SU-DHL-6 (cell line): Measurements from ENCODE around the gene KAZN.

ENCODE experiments used
- H2AFZ ChIP-seq: fragments of 200-600 bp; sonication (generic); 2 replicates; pipeline ENCODE4 v1.6.1; 2014; ENCODE audit warnings: low read depth, mild to moderate bottlenecking, moderate library complexity, mixed read lengths, antibody characterized with exemption, low read length; ENCODE audit not compliant: severe bottlenecking
- H3F3A ChIP-seq: fragments of 200-600 bp; shearing (Covaris generic); 2 replicates; pipeline ENCODE4 v1.6.0; 2016; ENCODE audit warnings: antibody characterized with exemption, mild to moderate bottlenecking; ENCODE audit not compliant: insufficient read depth
- H3K27ac ChIP-seq: fragments of 200-600 bp; sonication (generic); 2 replicates; pipeline ENCODE4 v1.5.1; 2016; ENCODE audit warnings: low read depth, mild to moderate bottlenecking, low read length, moderate library complexity, mixed read lengths
- H3K27me3 ChIP-seq: fragments of 200-600 bp; sonication (generic), shearing (Covaris generic); 2 replicates; pipeline ENCODE4 v1.6.0; 2014; ENCODE audit warnings: mild to moderate bottlenecking, low read length
- H3K36me3 ChIP-seq: fragments of 200-600 bp; sonication (generic); 2 replicates; pipeline ENCODE4 v1.6.1; 2014; ENCODE audit warnings: mild to moderate bottlenecking, low read length, mixed read lengths
- H3K4me2 ChIP-seq: fragments of 300-600, 200-600 bp; shearing (Covaris generic), sonication (generic); 2 replicates; pipeline ENCODE4 v1.6.0; 2014; ENCODE audit warnings: low read length, low read depth, mild to moderate bottlenecking; ENCODE audit not compliant: poor library complexity, severe bottlenecking
- H3K4me3 ChIP-seq: fragments of 200-600 bp; sonication (generic); 2 replicates; pipeline ENCODE4 v1.5.1; 2014; ENCODE audit warnings: antibody characterized with exemption, low read length, mild to moderate bottlenecking, mixed read lengths; ENCODE audit not compliant: insufficient read depth, poor library complexity, severe bottlenecking
- H3K79me2 ChIP-seq: fragments of 200-600 bp; sonication (generic); 2 replicates; pipeline ENCODE4 v1.6.1; 2014; ENCODE audit warnings: mild to moderate bottlenecking, low read length, moderate library complexity; ENCODE audit not compliant: insufficient read depth
- H3K9ac ChIP-seq: fragments of 200-600 bp; sonication (generic); 2 replicates; pipeline ENCODE4 v1.7.0; 2014; ENCODE audit warnings: mild to moderate bottlenecking, low read length
- H3K9me2 ChIP-seq: fragments of 200-600 bp; sonication (generic); replicated peaks from 2 replicates; pipeline ENCODE4 v1.6.1; 2014; ENCODE audit warnings: low read length; ENCODE audit not compliant: insufficient read depth
- H3K9me3 ChIP-seq: fragments of 200-600 bp; sonication (generic); 2 replicates; pipeline ENCODE4 v1.6.1; 2014; ENCODE audit warnings: low read length, mixed read lengths; ENCODE audit not compliant: insufficient read depth
- H4K20me1 ChIP-seq: fragments of 200-600 bp; sonication (generic); 2 replicates; pipeline ENCODE4 v1.6.1; 2014; ENCODE audit warnings: low read depth, mild to moderate bottlenecking, antibody characterized with exemption, low read length, moderate library complexity, mixed read lengths
- CTCF ChIP-seq: fragments of 200-600 bp; sonication (generic); IDR thresholded peaks from one replicate; pipeline ENCODE4 v1.5.1; 2017; ENCODE audit warnings: antibody characterized with exemption, mild to moderate bottlenecking, low read length, moderate library complexity; ENCODE audit not compliant: insufficient read depth, poor library complexity, severe bottlenecking
- EZH2phosphoT487 ChIP-seq: fragments of 200-600 bp; sonication (generic), shearing (Covaris generic); conservative IDR thresholded peaks from 2 replicates; pipeline ENCODE4 v1.6.1; 2018; ENCODE audit warnings: mild to moderate bottlenecking, antibody characterized with exemption, low read length, moderate library complexity, mixed read lengths

KAZN gene

GRCh38 chr1:15011160-15011559 is 412.7 kb downstream of the KAZN start:
- Histone ChIP-seq H2AFZ (no peak overlapping the region), H3K9me2 (no peaks in the 10 kb centered on the region), H3F3A (no peaks in the 10 kb centered on the region), H3K36me3 (no peaks in the 10 kb centered on the region), H3K9ac (no peak overlapping the region), H4K20me1 (no peaks in the 10 kb centered on the region), H3K27ac (no peak overlapping the region), H3K9me3 (no peaks in the 10 kb centered on the region), H3K79me2 (no peaks in the 10 kb centered on the region), H3K4me3 (no peak overlapping the region), H3K4me2 (no peak overlapping the region), H3K27me3 (no peaks in the 10 kb centered on the region)
- TF ChIP-seq EZH2phosphoT487 (no peak), CTCF (no peak)

- TF ChIP-seq EZH2phosphoT487 (no peak), CTCF (no peak)
- H3F3A ChIP-seq, result no peaks in the 10 kb centered on the region
- H3K79me2 ChIP-seq, result no peaks in the 10 kb centered on the region
- H3K9me3 ChIP-seq, result no peaks in the 10 kb centered on the region
- no peaks in the 10 kb centered on the region for H3K9me2 ChIP-seq
- H3K36me3 ChIP-seq, result no peaks in the 10 kb centered on the region
- no peaks in the 10 kb centered on the region for H4K20me1 ChIP-seq
- no peak overlapping the region for H3K27ac ChIP-seq
- no peak overlapping the region for H3K4me2 ChIP-seq
- H3K9ac ChIP-seq, result no peak overlapping the region
- H3K27me3 ChIP-seq, result no peaks in the 10 kb centered on the region
- no peak overlapping the region for H3K4me3 ChIP-seq
- H2AFZ ChIP-seq, result no peak overlapping the region
Observed at GRCh38 chr1:15011661-15012060, 413.2 kb downstream of the KAZN start.

- H3K79me2 ChIP-seq, result no peaks in the 10 kb centered on the region
- no peaks in the 10 kb centered on the region for H3K27me3 ChIP-seq
- no peaks in the 10 kb centered on the region for H3K36me3 ChIP-seq
- no peaks in the 10 kb centered on the region for H3K9me2 ChIP-seq
- H3K9me3 ChIP-seq, result no peaks in the 10 kb centered on the region
- no peaks in the 10 kb centered on the region for H3F3A ChIP-seq
- no peak overlapping the region for H2AFZ ChIP-seq
- no peaks in the 10 kb centered on the region for H4K20me1 ChIP-seq
- H3K9ac ChIP-seq, result no peak overlapping the region
- H3K27ac ChIP-seq, result no peak overlapping the region
- no peak overlapping the region for H3K4me2 ChIP-seq
- TF ChIP-seq CTCF, result no peak
- no peak for TF ChIP-seq EZH2phosphoT487
- H3K4me3 ChIP-seq, result no peak overlapping the region
Observed at GRCh38 chr1:15012822-15013221, 414.3 kb downstream of the KAZN start.

GRCh38 chr1:15013767-15014166 is 415.3 kb downstream of the KAZN start:
- H3K9ac ChIP-seq, result no peak overlapping the region
- H3F3A ChIP-seq, result no peaks in the 10 kb centered on the region
- H4K20me1 ChIP-seq, result no peaks in the 10 kb centered on the region
- TF ChIP-seq EZH2phosphoT487, result no peak
- no peak for TF ChIP-seq CTCF
- H3K9me2 ChIP-seq, result no peaks in the 10 kb centered on the region
- H3K79me2 ChIP-seq, result no peaks in the 10 kb centered on the region
- H3K4me3 ChIP-seq, result no peak overlapping the region
- H3K36me3 ChIP-seq, result no peaks in the 10 kb centered on the region
- no peaks in the 10 kb centered on the region for H3K9me3 ChIP-seq
- no peaks in the 10 kb centered on the region for H3K27me3 ChIP-seq
- H2AFZ ChIP-seq, result no peak overlapping the region
- no peak overlapping the region for H3K27ac ChIP-seq
- no peak overlapping the region for H3K4me2 ChIP-seq
